Erythroblast (primary cell): ENCODE data around the gene TSPAN15.

Experiments
- DNase-seq, 2 experiments: peaks; one replicate each; lab custom pipeline; 2025; lab: John Stamatoyannopoulos, UW
- GATA1 ChIP-seq: IDR thresholded peaks from 2 replicates; pipeline ENCODE4 v1.6.1; 2011; ENCODE audit warnings: low read depth, mild to moderate bottlenecking, control low read depth, low read length, moderate library complexity
- POLR2A ChIP-seq: IDR thresholded peaks from 2 replicates; pipeline ENCODE4 v1.6.1; 2011; ENCODE audit warnings: mild to moderate bottlenecking, low read length

Gene TSPAN15

GRCh38 chr10:69425041-69425440 lies 26.2 kb upstream of the TSPAN15 start:
- TF ChIP-seq GATA1 (no peak), POLR2A (no peak)
- DNase-seq: no peak

DNA sequence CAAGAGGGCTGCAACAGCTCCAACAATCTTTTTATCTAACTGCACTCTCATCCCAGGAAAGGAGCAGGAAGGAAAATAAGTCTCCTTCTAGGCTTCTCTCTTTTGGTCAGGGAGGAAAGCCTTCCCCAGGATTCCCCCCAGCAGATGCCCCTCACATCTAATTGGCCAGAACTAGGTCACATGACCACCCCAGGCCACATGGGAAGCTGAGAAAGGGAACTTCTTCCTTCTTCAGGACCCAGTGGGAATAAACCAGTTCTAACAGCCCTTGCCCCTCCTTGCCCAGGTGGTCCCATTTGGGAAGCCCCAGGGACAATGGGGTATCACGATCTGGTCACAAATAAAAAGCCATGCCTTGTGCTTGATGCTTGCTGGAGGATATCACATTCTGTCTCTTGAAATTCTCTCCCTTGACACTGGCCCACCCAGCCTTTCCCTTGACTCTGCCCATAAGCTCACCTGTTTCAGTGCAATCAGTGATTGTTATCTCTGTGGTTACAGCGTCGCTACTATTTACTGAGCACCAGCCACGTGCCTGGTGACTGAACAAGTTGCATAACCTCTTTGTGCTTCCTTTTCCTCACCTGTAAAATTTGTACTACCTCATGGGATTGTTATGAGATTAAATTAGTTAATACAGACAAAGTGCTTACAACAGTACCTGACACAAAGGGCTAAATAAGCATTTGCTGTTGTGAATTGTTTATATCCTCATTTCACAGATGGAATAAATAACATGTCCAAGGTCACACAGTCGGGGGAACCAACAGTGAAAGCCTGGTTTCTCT lies 25.6 kb upstream of the TSPAN15 start:
- DNase-seq: no peak
- TF ChIP-seq POLR2A (no peak), GATA1 (no peak)

DNA sequence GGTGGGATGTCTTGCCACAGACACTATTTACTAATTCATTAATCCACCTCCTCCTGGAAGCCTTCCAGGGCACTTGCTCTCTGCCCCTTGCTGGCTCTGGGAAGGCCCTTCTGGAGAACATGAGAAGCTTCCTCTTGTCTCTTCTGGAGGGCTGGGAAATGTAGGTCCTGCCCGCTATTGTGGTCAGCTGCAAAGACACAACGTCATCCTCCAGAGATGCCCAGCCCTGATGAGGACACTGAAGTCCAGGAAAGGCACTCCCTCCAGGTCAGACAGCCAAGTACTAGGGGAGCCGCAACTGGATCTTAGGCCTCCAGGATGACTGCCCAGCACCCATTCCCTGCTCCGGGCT lies 24.9 kb upstream of the TSPAN15 start:
- no peak for DNase-seq
- TF ChIP-seq POLR2A (no peak), GATA1 (no peak)

DNA sequence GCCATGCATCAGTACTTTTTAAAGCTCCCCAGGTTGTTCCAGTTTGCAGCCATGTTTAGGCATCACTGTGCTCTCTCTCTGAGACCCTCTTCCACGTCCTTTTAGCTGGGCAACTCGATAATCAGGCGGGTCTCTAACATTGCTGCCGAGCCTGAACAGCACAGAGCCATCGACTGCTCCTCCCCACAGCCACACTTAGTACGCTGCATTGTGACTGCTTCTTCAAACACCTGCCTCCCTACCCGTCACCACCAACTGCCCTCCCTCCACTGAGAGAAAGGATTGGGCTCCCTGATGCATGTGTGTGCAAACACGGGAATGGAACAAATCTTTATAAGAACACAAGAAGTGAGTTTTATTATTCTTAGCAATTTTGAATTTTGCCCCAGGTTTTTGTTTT lies 23.1 kb upstream of the TSPAN15 start:
- TF ChIP-seq POLR2A (no peak), GATA1 (no peak)
- DNase-seq: no peak

DNA sequence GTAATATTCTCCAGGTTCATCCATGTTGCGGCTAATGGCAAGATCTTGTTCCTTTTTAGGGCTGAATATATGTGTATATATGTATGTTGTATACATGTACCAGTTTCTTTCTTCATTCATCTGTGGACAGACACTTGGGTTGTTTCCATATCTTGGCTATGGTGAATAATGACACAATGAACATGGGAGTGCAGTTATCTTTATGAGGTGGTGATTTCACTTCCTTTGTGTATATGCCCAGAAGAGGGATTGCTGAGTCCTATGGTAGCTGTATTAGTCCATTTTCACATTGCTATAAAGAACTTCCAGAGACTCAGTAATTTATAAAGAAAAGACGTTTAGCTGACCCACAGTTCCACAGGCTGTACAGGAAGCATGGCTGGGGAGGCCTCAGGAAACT lies 17.1 kb upstream of the TSPAN15 start:
- TF ChIP-seq POLR2A (no peak), GATA1 (no peak)
- DNase-seq: no peak

DNA sequence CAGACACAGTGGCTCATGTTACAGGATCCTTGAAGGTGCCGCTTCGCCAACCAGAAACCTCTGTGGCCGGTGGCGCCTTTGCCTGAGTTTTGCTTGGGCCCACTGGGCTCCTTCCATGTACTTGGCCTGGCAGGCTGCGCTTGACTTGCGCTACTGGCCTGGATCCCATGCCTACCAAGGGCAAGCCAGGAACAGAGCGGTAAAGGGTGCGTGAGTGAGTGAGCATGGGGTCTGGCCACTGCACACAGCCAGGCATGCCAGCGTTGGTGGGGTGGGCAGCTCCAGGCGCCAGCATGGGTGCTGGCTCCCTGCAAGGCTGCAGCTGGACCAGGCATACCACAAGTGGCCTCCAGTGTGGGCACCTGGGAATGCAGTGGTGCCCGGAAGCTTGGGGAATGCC lies 16.3 kb upstream of the TSPAN15 start:
- no peak for DNase-seq
- no peak for TF ChIP-seq POLR2A

GRCh38 chr10:69435966-69436520 lies 15.2 kb upstream of the TSPAN15 start:
- TF ChIP-seq POLR2A: no peak
- no peak for TF ChIP-seq GATA1
- DNase-seq: no peak

DNA sequence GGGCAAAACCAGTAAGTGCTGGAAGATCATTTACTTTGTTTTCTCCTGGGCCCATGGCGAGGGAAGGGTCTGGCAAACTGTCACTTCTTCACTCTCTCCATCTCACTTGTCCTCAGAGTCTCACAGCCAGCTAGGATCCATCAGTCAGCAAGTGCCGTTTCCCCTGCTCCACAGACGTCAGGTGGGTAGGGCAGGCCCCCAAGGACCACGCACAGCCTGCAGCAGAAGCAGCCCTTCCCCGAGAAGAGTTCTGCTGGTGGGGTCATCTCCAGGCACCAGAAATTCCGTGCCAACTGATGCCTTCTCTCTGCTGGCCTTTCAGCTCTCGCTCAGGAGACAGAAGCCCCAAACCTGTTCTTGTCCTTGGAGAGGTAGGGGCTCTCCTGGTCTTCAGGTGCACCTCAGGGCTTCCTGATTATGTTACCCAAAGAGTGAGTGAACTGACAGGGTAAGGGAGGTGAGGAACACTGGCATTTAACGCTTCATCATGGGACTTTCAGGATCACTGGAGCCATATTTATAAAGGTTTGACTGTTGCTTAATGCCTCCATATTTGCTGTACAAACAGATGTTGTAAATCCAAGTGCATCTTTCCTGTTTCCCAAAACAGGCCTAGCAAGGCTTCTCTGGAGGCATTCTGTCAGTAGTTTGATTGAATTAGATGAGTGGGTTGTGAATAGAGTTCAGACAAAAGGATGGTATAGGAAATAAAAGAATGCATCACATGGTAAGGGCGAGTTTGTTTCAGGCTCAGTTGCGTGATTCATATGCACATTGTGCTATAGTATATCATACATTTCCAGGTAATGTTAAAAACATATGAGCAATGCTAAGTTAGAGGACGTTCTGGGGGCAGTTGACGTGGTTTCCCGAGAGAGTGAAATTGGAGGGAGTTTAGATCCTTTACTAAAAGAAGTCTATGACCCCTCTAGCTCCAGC lies 13.7 kb upstream of the TSPAN15 start:
- TF ChIP-seq POLR2A (no peak), GATA1 (no peak)
- no peak for DNase-seq

GRCh38 chr10:69438536-69439349 lies 12.5 kb upstream of the TSPAN15 start:
- TF ChIP-seq POLR2A (no peak), GATA1 (no peak)
- DNase-seq: no peak

DNA sequence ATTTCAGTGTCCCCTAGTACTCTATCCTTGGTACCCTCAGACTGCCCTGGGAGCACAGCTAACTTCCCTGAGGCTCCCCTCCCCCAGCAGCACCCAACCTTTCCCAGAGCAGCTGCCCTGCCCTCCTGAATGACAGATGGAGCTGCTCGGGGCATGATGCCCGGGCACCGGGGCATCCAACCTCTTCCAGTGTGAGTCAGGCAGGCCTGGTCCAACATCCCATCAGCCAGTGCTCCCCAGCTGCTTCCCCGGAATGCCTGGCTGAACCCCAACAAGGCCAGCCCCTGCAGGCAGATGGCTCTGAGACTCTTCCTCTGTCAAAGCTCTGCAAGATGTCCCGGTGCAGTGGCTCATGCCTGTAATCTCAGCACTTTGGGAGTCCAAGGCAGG lies 11.9 kb upstream of the TSPAN15 start:
- TF ChIP-seq POLR2A: no peak
- no peak for TF ChIP-seq GATA1
- DNase-seq: no peak

DNA sequence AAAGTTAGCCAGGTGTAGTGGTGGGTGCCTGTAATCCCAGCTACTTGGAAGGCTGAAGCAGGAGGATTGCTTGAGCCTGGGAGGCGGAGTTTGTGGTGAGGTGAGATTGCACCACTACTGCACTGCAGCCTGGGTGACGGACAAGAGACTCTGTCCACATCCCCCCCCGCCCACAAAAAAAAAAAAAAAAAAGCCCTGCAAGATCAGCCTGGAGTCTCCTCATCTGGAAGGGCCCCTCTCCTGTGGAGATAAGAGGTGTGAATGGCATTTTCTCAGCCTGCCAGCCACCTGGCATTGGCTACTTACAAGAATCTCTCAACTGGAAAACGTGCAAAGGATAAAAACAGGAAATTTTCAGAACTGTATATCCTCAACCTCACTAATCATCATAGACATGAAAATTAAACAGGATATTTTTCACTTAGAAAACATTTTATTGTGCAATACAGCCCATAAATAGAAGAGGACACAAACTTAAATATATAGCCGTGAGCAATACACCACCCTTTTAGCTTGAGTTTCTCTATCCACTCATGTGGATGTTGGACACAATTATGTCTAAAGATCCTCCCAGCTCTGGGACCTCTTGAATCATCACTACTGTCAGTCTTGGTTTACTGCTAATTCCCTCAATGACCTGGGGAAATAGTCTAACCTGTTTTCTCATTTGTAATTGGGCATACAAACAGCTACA lies 11.3 kb upstream of the TSPAN15 start:
- TF ChIP-seq GATA1 (no peak), POLR2A (no peak)
- no peak for DNase-seq

- DNase-seq: no peak
- TF ChIP-seq GATA1 (no peak), POLR2A (no peak)
These were observed 7.9 kb upstream of the TSPAN15 start for GRCh38 chr10:69443354-69443753.

- no peak for DNase-seq
- TF ChIP-seq POLR2A (no peak), GATA1 (no peak)
These were observed 6.2 kb upstream of the TSPAN15 start for GRCh38 chr10:69445041-69445440.
